ENCODE results near the gene CYTH1.

CYTH1 gene

GRCh38 chr17:78641666-78642065 lies 140.4 kb downstream of the CYTH1 start:
- no peak for DNase-seq

GRCh38 chr17:78641243-78641642 lies 140.8 kb downstream of the CYTH1 start:
- DNase-seq: no peak

GRCh38 chr17:78640700-78641099 lies 141.4 kb downstream of the CYTH1 start:
- DNase-seq: no peak

- DNase-seq: no peak
These were observed 144.2 kb downstream of the CYTH1 start for GRCh38 chr17:78637643-78638420.

- no peak for DNase-seq
These were observed 144.9 kb downstream of the CYTH1 start for GRCh38 chr17:78637146-78637545.

- no peak for DNase-seq
These were observed 147.9 kb downstream of the CYTH1 start for GRCh38 chr17:78634154-78634553.

GRCh38 chr17:78629436-78629995 lies 152.6 kb downstream of the CYTH1 start:
- no peak for DNase-seq

GRCh38 chr17:78628547-78629435 lies 153.3 kb downstream of the CYTH1 start:
- DNase-seq: no peak

GRCh38 chr17:78624324-78625151 lies 157.5 kb downstream of the CYTH1 start:
- DNase-seq: no peak

Measured in amniotic stem cell (primary cell).